ENCODE measurements around the gene NSRP1.
"Not testable (repeated sequence)": the region's sequence is repeated elsewhere in the genome, so short reads cannot be mapped to it uniquely, and the experiment has no call there.

Gene NSRP1

GRCh38 chr17:30224419-30224960, 107.9 kb downstream of the NSRP1 start:
- DNase-seq: no peak

GRCh38 chr17:30225112-30225511, 108.5 kb downstream of the NSRP1 start:
- DNase-seq: no peak

GRCh38 chr17:30225919-30226553, 109.4 kb downstream of the NSRP1 start:
- no peak for DNase-seq

GRCh38 chr17:30226878-30227277, 110.3 kb downstream of the NSRP1 start:
- no peak for DNase-seq

GRCh38 chr17:30228011-30228410, 111.4 kb downstream of the NSRP1 start:
- no peak for DNase-seq

- DNase-seq: no peak
Observed at GRCh38 chr17:30229012-30229411, 112.4 kb downstream of the NSRP1 start.

GRCh38 chr17:30230009-30230408, 113.4 kb downstream of the NSRP1 start:
- DNase-seq: not testable (repeated sequence)

GRCh38 chr17:30230596-30231125, 114.0 kb downstream of the NSRP1 start:
- no peak for DNase-seq

- DNase-seq: no peak
Observed at GRCh38 chr17:30232015-30232823, 115.6 kb downstream of the NSRP1 start.

GRCh38 chr17:30232824-30233427, 116.3 kb downstream of the NSRP1 start:
- DNase-seq: no peak

- no peak for DNase-seq
Observed at GRCh38 chr17:30234296-30234695, 117.7 kb downstream of the NSRP1 start.

GRCh38 chr17:30234964-30235363, 118.3 kb downstream of the NSRP1 start:
- peak in 1 of 5 experiments; percentile 41 for DNase-seq

GRCh38 chr17:30235386-30236296, 119.0 kb downstream of the NSRP1 start, which contains the start of gene SLC6A4:
TSS of gene SLC6A4 (minus strand) at chr17:30235697. CDS start at chr17:30221958, 13,739 bp downstream.
- DNase-seq: no peak

Measured in T-helper 2 cell (primary cell).